NCI-H187 (cell line): ENCODE results near the gene NPAS3.

Experiments
- DNase-seq, 2 experiments: peaks; one replicate each; lab custom pipeline; 2025; lab: John Stamatoyannopoulos, UW

NPAS3 gene

GRCh38 chr14:33836900-33837577 is 898.4 kb downstream of the NPAS3 start:
- no peak for DNase-seq

DNA sequence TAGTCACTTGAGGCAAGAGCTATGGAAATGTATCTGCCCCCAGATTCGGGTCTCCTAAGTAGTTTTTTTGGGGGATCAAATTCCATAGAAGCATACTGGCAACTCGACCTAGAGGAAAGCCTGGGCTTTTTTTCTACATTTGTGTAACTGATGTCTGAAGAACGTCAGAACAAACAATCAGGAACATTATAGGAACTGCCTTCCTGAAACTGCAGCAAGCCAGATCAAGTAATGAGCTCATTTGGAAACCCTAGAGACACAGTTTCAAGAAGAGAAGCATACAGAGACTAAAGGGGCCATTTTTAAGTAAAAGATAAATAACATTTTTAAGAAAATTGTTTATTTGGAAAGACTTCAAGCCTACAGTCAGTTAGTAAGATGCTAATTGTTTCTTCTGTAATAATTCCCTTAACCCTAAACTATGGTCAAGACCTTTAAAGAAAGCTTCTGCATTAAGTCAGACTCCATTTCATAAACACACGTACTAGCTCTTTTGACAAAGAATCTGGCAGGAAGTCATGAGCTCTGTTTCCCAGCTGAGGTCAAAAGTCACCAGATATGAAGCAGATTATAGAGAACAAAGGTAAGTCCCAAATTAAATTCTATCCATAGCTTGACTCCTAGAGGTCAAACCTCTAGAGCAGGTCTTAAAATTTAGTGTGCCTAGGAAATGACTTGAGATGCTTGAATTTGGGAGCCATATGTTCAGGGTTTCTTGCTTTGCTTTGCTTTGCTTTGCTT is 899.4 kb downstream of the NPAS3 start:
- DNase-seq = no peak

- peak in 1 of 2 experiments; percentile 41 for DNase-seq
Measured at GRCh38 chr14:33839193-33840076, 900.8 kb downstream of the NPAS3 start.

DNA sequence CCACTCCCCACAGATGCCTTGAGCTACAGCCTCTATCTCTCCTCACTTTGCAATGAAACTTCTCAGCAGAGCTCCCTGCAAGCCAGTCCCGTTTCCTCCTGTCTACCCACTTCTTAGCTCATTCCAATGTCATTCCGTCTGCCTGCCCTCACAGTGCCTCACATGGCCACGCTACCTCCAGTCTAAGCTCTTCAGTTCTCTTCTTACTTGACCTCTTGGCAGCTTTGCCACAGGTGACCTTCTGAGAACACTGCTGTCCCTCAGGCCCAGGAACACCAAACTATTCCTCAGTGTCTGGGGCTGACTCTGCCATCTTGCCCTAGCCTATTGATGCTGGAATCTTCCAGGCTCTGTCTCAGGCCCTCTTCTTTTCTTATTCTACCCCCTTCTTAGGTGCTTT is 902.1 kb downstream of the NPAS3 start:
- no peak for DNase-seq

DNA sequence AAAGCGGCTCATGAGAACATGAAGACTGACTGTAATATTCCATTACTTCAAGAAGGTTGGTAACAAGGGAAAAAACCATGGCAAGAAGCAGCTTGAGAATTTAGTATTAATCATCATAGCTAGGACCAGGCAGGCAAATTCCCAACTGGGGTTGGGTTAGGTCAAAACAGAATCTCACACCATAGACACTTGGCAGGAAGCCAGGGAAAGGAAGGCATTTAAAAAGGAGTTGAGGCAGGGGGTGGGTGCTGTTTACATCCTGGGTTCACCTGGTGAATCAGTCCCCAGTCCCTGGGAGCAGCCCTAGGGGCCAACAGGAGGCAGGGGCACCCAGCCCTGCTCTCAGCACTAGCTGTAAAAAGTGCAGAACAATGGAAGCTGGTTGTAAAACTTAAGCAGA is 903.6 kb downstream of the NPAS3 start:
- no peak for DNase-seq

- DNase-seq = no peak
Measured at GRCh38 chr14:33844118-33844517, 905.4 kb downstream of the NPAS3 start.

GRCh38 chr14:33846100-33846824 is 907.6 kb downstream of the NPAS3 start:
- no peak for DNase-seq

DNA sequence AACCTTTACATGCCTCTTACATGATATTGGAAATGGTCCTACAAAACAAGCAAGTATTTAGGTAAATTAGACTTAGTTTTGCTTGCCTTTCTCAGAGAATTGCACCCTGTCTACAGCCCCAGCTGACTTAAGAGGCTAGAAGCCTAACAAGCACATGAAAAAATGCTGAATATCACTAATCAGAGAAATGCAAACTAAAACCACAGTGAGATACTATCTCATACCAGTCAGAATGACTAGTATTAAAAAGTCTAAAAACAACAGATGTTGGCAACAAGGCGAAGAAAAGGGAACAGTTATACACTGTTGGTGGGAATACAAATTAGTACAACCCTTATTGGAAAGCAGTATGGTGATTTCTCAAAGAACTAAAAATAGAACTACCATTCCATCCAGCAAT is 908.4 kb downstream of the NPAS3 start:
- DNase-seq = no peak

- DNase-seq = no peak
Measured at GRCh38 chr14:33848009-33848408, 909.3 kb downstream of the NPAS3 start.

DNA sequence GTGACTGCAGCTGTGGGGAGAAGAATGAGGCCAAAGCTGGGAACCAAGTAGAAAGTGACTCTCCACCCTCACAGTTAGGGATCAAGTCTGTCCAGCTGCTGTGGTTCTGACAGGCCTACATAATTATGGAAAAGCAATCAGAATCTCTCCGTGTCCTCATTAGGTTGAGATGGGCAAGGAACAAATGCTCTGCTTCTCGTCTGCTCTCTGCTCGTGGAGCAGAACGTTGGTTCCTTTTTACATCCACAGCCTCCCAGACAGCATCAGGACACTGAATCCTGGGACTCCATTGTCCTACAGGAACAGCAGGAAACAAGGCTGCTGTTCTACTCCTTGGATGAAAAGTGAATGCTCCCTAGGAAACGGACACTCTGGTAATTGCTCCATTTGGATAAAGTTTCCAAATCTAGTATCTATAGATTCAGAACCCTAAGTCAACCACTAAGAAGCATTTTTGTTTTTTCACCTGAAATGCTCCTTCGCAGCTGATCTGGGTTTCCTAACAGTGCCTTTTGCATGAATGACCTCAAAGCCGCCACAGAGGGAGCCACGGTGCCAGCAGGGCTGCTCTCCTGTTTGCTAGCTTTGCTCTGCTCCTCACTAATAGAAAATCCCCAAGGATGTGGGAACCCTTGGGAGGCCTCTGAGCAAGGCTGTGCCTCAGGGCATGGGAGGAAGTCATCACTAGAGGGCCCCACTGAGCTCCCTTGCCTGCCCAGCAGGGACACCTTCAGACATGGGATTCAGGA is 910.2 kb downstream of the NPAS3 start:
- peak; percentile 25 to 58 for DNase-seq

DNA sequence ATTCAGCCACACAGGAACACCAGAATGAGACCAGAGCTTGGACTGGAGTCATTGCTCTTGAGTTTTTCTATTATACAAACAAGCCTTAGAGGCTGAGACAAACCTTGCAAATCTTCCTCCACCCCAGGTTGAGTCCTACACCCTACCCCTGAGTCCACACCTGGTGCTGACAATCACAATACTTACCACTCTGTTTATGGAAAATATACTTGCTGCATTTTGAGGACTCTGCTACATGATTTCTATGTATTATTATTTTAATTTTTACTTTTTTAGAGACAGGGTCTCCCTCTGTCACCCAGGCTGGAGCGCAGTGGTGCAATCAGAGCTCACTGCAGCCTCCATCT is 910.7 kb downstream of the NPAS3 start:
- DNase-seq = no peak

DNA sequence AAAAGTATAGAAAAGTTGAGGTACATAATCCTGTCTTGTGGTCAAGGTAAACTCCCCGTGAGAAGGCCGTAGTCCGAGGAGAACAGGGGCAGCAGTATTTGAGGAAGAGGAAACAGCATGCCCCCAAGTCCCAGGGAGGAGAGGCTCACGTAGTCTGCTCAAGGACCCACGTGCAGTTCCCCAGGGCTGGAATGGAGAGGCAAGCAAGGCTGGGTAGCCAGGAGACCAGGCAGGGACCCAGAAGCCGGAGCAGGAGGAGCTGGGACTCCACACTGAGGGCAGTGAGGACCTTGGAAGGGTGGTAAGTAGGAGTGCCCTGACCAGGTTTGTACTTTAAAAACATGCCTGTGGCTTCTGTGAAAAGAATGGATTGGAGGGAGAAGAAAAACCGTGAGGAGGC is 912.1 kb downstream of the NPAS3 start:
- no peak for DNase-seq

DNA sequence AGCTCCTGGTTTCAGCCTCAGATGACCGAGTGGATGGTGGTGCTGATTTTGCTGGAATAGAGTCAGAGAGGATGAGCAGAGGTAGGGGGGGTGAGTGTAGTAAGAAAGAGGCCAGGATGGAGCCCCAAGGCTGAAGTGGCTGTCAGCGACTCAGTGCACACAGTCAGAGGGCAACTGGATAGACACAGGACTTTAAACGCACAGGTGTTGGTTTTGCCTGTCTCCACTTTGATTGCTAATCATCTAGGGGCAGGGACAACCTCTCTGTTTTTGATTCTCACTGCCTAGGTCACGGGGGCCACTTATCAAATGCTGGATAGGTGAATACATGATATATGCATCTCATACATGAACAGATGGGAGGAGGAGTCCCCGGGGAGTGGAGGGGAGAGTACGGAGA is 912.7 kb downstream of the NPAS3 start:
- no peak for DNase-seq

GRCh38 chr14:33851931-33852330 is 913.3 kb downstream of the NPAS3 start:
- DNase-seq = no peak
